Kidney (tissue), 14 donors: ENCODE data around the gene NPRL2. TPM values are rescaled to one million over a fixed set of nuclear protein-coding genes. Genes with fewer than 3 reads are reported as not detected.

Experiments used
- DNase-seq, 5 donors: peaks; one replicate each; pipeline ENCODE4 v3.0.0-alpha.2; 2013 to 2020
- FAIRE-seq: peaks from 2 replicates; lab custom pipeline; 2012; peaks lifted over from hg19 to GRCh38; lab: Jason Lieb, UNC
- H3K27ac ChIP-seq, 2 donors: one replicate each; pipeline ENCODE4 v1.7.0; 2013; ENCODE audit warnings: low read depth in 2 of 2, low read length in 2 of 2, inconsistent platforms in 1 of 2
- H3K27me3 ChIP-seq: one replicate; pipeline ENCODE4 v1.7.1; 2013; ENCODE audit warnings: low read length, inconsistent platforms; ENCODE audit not compliant: control insufficient read depth, insufficient read depth
- H3K36me3 ChIP-seq, 3 donors: one replicate each; pipeline versions ENCODE4 v1.7.0 to v1.7.1; 2013; ENCODE audit warnings: low read length in 3 of 3, control low read depth in 1 of 3, inconsistent platforms in 1 of 3; ENCODE audit not compliant: insufficient read depth in 3 of 3, control insufficient read depth in 2 of 3
- H3K4me1 ChIP-seq, 3 donors: one replicate each; pipeline versions ENCODE4 v1.7.0 to v1.7.1; 2013; ENCODE audit warnings: low read length in 3 of 3, inconsistent platforms in 1 of 3, low read depth in 1 of 3; ENCODE audit not compliant: control insufficient read depth in 2 of 3, insufficient read depth in 2 of 3
- H3K4me3 ChIP-seq, 3 donors: one replicate each; pipeline versions ENCODE4 v1.7.0 to v1.8.1; 2013; ENCODE audit warnings: low read length in 3 of 3, control low read depth in 1 of 3, inconsistent platforms in 1 of 3
- H3K9ac ChIP-seq, 3 donors: one replicate each; pipeline versions ENCODE4 v1.7.0 to v1.7.1; 2013; ENCODE audit warnings: low read length in 3 of 3, control low read depth in 1 of 3, inconsistent platforms in 1 of 3
- H3K9me3 ChIP-seq, 3 donors: one replicate each; pipeline versions ENCODE4 v1.7.0 to v1.7.1; 2013; ENCODE audit warnings: low read length in 3 of 3, control low read depth in 1 of 3, inconsistent platforms in 1 of 3; ENCODE audit not compliant: control insufficient read depth in 2 of 3, insufficient read depth in 1 of 3
- intact Hi-C: fragments of 100-400 bp; cut with DNase I; formaldehyde crosslinking; loops from one replicate; pipeline ENCODE4 v1.11.1; 2022
- polyA plus RNA-seq: library from polyadenylated mRNA; stranded (reverse); fragments of 350-450 nt; fragmentation: Illumina TruSeq; extraction: RNeasy Lipid Tissue Mini Kit (QIAGEN cat#74804); gene quantifications from one replicate; pipeline ENCODE4 v1.2.3, GENCODE V29; 2014; ENCODE audit warnings: low read depth, low replicate concordance; ENCODE audit not compliant: insufficient read depth
- total RNA-seq: library from RNA; stranded (reverse); fragmentation: NEBNext Ultra II Directional; extraction: Animal tissue kit (Norgen Biotek cat#: 25700); gene quantifications from one replicate; pipeline ENCODE4 v1.2.1, GENCODE V29; 2021
- TF ChIP-seq, protein P1 (sequence below): IDR thresholded peaks from 3 replicates; pipeline ENCODE4 v1.5.1; 2012; ENCODE audit warnings: mild to moderate bottlenecking, moderate library complexity, borderline replicate concordance; ENCODE audit not compliant: insufficient read depth; ENCODE audit errors: extremely low read depth
- donor health status: control.
- donor health status: control.
- donor health status: control.
- donor health status: control.
- donor health status: control.
- donor health status: DM: yes; HTN: yes; CAD: no.
- donor health status: Normal renal cell carcinoma (clear cell type).

NPRL2 gene
- total and polyA plus RNA-seq, 2 donors from 2014 or later: 23.5 to 39.8 TPM

DNA sequence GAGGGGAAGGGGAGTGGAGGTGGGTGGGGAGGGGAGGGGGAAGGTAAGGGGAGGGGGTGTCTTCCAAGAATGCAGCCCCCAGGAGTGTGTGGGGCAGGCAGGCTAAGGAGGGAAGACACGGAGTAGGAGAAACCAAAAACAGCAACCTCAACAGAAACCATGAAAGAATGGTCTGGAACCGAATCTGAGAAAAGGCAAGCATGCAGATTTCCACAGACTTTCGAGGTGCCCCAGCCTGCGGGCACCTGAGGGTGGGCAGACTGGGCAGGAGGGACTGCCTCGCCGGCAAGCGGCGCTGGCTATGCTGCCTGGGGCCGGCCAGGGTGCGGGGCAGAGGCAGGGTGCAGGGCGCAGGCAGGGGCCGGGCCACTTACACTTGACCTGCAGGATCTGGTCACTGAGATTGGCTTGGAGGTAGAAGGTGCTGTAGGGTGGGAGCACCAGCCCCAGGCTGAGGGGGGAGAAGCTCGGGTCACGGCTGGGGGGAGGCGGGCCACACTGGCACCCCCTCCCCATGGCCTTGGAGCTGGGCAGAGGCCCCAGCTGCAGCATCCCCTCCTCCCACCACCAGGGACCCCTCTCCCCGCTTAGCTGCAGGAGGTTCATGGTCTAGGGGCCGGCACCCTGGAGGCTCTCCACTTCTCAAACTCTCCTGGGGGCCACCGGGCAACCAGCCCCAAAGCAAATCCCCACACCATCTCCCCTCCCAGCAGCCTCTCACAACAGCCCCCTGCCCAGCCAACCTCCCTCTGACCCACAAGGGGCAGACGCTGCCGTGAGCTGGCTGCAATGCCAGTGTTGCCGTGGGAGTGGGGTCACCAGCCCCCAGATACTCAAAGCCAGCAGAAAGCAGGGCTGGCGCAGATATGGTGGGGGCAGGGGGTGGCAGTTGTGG lies 24.0 kb upstream of the NPRL2 start:
- no peak for FAIRE-seq
- no peaks in the 10 kb centered on the region for H3K36me3 ChIP-seq
- H3K4me1 ChIP-seq: peaks cover 0 to 5% (median 0%) of the 10 kb centered on the region in 3 donors
- no peaks in the 10 kb centered on the region for H3K9me3 ChIP-seq
- no peak overlapping the region for H3K27ac ChIP-seq
- TF ChIP-seq, protein P1, sequence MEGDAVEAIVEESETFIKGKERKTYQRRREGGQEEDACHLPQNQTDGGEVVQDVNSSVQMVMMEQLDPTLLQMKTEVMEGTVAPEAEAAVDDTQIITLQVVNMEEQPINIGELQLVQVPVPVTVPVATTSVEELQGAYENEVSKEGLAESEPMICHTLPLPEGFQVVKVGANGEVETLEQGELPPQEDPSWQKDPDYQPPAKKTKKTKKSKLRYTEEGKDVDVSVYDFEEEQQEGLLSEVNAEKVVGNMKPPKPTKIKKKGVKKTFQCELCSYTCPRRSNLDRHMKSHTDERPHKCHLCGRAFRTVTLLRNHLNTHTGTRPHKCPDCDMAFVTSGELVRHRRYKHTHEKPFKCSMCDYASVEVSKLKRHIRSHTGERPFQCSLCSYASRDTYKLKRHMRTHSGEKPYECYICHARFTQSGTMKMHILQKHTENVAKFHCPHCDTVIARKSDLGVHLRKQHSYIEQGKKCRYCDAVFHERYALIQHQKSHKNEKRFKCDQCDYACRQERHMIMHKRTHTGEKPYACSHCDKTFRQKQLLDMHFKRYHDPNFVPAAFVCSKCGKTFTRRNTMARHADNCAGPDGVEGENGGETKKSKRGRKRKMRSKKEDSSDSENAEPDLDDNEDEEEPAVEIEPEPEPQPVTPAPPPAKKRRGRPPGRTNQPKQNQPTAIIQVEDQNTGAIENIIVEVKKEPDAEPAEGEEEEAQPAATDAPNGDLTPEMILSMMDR: no peak
- intact Hi-C loops: no loop called here
- H3K27me3 ChIP-seq: no peaks in the 10 kb centered on the region
- peak in 1 of 5 donors; percentile 68 for DNase-seq
- no peak overlapping the region for H3K4me3 ChIP-seq
- H3K9ac ChIP-seq: no peak overlapping the region

DNA sequence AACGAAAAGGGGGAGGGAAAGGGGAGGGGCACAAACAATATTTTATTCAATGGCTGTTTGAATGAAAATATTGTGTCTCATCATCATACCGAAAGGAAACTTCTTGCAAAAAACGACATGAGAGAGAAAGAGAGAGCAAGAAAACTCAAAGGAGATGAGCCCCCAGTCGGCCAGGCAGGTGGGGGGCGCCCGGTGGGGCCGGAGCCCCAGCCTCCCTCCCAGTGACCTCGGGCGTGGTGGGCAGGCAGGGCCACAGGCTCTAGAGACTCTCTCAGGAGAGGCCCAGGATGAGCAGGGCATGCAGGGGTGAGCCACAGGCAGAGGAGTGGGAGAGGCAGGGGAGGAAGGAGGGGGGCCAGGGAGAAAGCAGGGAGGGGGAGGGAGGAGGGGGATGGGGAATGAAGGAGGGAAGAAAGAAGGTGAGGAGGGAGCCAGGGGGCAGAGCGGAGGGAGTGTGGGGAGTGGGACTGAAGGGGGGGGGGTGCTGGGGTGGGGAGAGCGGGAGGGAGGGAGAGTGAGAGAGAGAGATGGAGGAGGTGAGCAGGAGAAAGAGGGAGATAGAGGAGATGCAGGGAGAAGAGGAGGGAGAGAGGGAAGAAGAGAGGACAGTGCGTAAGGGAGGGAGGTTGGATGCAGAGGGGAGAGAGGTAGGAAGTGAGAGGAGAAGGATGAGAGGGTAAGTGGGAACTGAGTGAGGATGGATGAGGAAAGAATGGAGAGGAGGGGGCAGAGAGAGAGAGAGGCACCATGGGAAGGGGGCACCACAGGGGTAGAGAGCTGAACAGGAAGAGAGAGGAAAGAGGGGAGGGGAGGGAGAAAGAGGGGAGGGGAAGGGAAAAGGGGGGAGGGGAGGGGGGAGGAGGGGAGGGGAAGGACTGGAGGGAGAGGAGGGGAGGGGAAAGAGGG lies 22.8 kb upstream of the NPRL2 start:
- intact Hi-C loops: no loop called here
- Histone ChIP-seq H3K4me3 (no peak overlapping the region), H3K36me3 (no peaks in the 10 kb centered on the region), H3K9me3 (no peaks in the 10 kb centered on the region), H3K9ac (no peak overlapping the region), H3K4me1 (peaks cover 0 to under 1% (median 0%) of the 10 kb centered on the region in 3 donors), H3K27ac (no peak overlapping the region), H3K27me3 (no peaks in the 10 kb centered on the region)
- DNase-seq: peak in 4 of 5 donors; percentile 46 to 80 (median 64)
- FAIRE-seq: no peak
- TF ChIP-seq, protein P1: no peak

DNA sequence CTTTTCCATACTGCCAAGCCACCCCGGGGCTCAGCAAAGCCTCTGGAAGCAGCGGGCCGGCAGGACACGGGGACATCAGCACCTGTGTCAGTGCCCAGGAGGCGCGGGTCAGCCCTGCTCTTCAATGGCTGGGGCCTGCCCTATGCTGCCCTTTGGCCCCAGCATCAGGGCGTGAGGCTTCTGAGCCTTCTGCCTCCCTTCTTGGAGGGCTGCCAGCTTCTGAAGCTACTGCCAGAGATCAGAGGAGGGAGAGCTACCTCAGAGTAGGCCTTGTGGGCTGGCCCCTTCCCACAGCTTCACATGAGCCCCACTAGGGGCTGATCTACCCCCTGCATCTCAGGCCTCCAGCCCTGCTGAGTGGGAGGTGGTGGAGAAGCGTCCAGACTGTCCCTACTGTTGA lies 21.8 kb upstream of the NPRL2 start:
- DNase-seq (peak in 4 of 5 donors; percentile 39 to 78 (median 61)), FAIRE-seq (no peak)
- intact Hi-C loops: no loop called here
- H3K27me3 ChIP-seq: no peaks in the 10 kb centered on the region
- H3K9ac ChIP-seq: no peak overlapping the region
- no peak overlapping the region for H3K27ac ChIP-seq
- H3K36me3 ChIP-seq: no peaks in the 10 kb centered on the region
- H3K4me3 ChIP-seq: no peak overlapping the region
- TF ChIP-seq, protein P1: no peak
- H3K9me3 ChIP-seq: no peaks in the 10 kb centered on the region
- H3K4me1 ChIP-seq: no peaks in the 10 kb centered on the region
